ENCODE results near the gene ANKRD55. TPM values are rescaled to one million over a fixed set of nuclear protein-coding genes. Genes with fewer than 3 reads are reported as not detected.
"Not testable (repeated sequence)": the region's sequence is repeated elsewhere in the genome, so short reads cannot be mapped to it uniquely, and the experiment has no call there.

The ANKRD55 gene
- total RNA-seq, 2 donors from 2014 or later, result not detected

GRCh38 chr5:56230576-56230975 lies 2.6 kb downstream of the ANKRD55 start:
- ATAC-seq (ENCODE audit: insufficient number of reproducible peaks, low FRiP score, low read depth), result no peak
- no peak for DNase-seq (ENCODE audit: low spot score)
- Histone ChIP-seq H3K27ac (no peak overlapping the region), H3K4me1 (ENCODE audit: control insufficient read depth in 1 of 2, low read depth in 2 of 2) (no peaks in the 10 kb centered on the region), H3K27me3 (replicated peaks; ENCODE audit: insufficient read depth) (no peaks in the 10 kb centered on the region), H3K4me3 (no peak overlapping the region), H3K36me3 (no peaks in the 10 kb centered on the region), H3K9me3 (no peaks in the 10 kb centered on the region)
- TF ChIP-seq CTCF (IDR thresholded peaks at IDR 0.05), result no peak

GRCh38 chr5:56229111-56229510 lies 4.0 kb downstream of the ANKRD55 start:
- no peak overlapping the region for H3K27ac ChIP-seq
- no peak for TF ChIP-seq CTCF (IDR thresholded peaks at IDR 0.05)
- H3K27me3 ChIP-seq (replicated peaks; ENCODE audit: insufficient read depth), result no peaks in the 10 kb centered on the region
- no peaks in the 10 kb centered on the region for H3K9me3 ChIP-seq
- ATAC-seq (ENCODE audit: insufficient number of reproducible peaks, low FRiP score, low read depth), result no peak
- no peak overlapping the region for H3K4me3 ChIP-seq
- no peaks in the 10 kb centered on the region for H3K4me1 ChIP-seq (ENCODE audit: control insufficient read depth in 1 of 2, low read depth in 2 of 2)
- H3K36me3 ChIP-seq, result no peaks in the 10 kb centered on the region
- DNase-seq (ENCODE audit: low spot score), result no peak

- Histone ChIP-seq H3K27ac (no peak overlapping the region), H3K4me1 (ENCODE audit: control insufficient read depth in 1 of 2, low read depth in 2 of 2) (no peaks in the 10 kb centered on the region), H3K9me3 (no peaks in the 10 kb centered on the region), H3K36me3 (no peaks in the 10 kb centered on the region), H3K4me3 (no peak overlapping the region), H3K27me3 (replicated peaks; ENCODE audit: insufficient read depth) (no peaks in the 10 kb centered on the region)
- no peak for DNase-seq (ENCODE audit: low spot score)
- TF ChIP-seq CTCF (IDR thresholded peaks at IDR 0.05), result no peak
- no peak for ATAC-seq (ENCODE audit: insufficient number of reproducible peaks, low FRiP score, low read depth)
Observed at GRCh38 chr5:56228631-56229030, 4.5 kb downstream of the ANKRD55 start.

- Histone ChIP-seq H3K4me1 (ENCODE audit: control insufficient read depth in 1 of 2, low read depth in 2 of 2) (no peaks in the 10 kb centered on the region), H3K27ac (no peak overlapping the region), H3K9me3 (no peaks in the 10 kb centered on the region), H3K36me3 (no peaks in the 10 kb centered on the region), H3K27me3 (replicated peaks; ENCODE audit: insufficient read depth) (no peaks in the 10 kb centered on the region), H3K4me3 (no peak overlapping the region)
- ATAC-seq (ENCODE audit: insufficient number of reproducible peaks, low FRiP score, low read depth), result no peak
- TF ChIP-seq CTCF (IDR thresholded peaks at IDR 0.05), result no peak
- DNase-seq (ENCODE audit: low spot score), result no peak
Observed at GRCh38 chr5:56227691-56228090, 5.4 kb downstream of the ANKRD55 start.

GRCh38 chr5:56223298-56223697 lies 9.8 kb downstream of the ANKRD55 start:
- not testable (repeated sequence) for H3K27ac ChIP-seq; H3K4me3 ChIP-seq; DNase-seq (ENCODE audit: low spot score); H3K27me3 ChIP-seq (replicated peaks; ENCODE audit: insufficient read depth); H3K36me3 ChIP-seq; H3K4me1 ChIP-seq (ENCODE audit: control insufficient read depth in 1 of 2, low read depth in 2 of 2); ATAC-seq (ENCODE audit: insufficient number of reproducible peaks, low FRiP score, low read depth); H3K9me3 ChIP-seq

- ATAC-seq (ENCODE audit: insufficient number of reproducible peaks, low FRiP score, low read depth); H3K27ac ChIP-seq; H3K4me1 ChIP-seq (ENCODE audit: control insufficient read depth in 1 of 2, low read depth in 2 of 2); H3K27me3 ChIP-seq (replicated peaks; ENCODE audit: insufficient read depth); H3K9me3 ChIP-seq; DNase-seq (ENCODE audit: low spot score); H3K36me3 ChIP-seq; H3K4me3 ChIP-seq: not testable (repeated sequence)
Observed at GRCh38 chr5:56221601-56222000, 11.5 kb downstream of the ANKRD55 start.

Measured in thoracic aorta (tissue), 2 donors.